GM12874 (cell line): ENCODE measurements around the gene CTSC.
A peak's percentile ranks its signal among the peaks of the same experiment; 100 is the strongest.

Experiments
- TF ChIP-seq, protein P1 (sequence below): IDR thresholded peaks from 2 replicates; pipeline ENCODE4 v1.5.1; 2011; ENCODE audit warnings: low read depth, mild to moderate bottlenecking, control low read depth, low read length, moderate library complexity; ENCODE audit not compliant: insufficient read depth

CTSC gene

GRCh38 chr11:88281317-88281712 is 56.2 kb downstream of the CTSC start:
- TF ChIP-seq, protein P1, sequence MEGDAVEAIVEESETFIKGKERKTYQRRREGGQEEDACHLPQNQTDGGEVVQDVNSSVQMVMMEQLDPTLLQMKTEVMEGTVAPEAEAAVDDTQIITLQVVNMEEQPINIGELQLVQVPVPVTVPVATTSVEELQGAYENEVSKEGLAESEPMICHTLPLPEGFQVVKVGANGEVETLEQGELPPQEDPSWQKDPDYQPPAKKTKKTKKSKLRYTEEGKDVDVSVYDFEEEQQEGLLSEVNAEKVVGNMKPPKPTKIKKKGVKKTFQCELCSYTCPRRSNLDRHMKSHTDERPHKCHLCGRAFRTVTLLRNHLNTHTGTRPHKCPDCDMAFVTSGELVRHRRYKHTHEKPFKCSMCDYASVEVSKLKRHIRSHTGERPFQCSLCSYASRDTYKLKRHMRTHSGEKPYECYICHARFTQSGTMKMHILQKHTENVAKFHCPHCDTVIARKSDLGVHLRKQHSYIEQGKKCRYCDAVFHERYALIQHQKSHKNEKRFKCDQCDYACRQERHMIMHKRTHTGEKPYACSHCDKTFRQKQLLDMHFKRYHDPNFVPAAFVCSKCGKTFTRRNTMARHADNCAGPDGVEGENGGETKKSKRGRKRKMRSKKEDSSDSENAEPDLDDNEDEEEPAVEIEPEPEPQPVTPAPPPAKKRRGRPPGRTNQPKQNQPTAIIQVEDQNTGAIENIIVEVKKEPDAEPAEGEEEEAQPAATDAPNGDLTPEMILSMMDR = 0 out of 2 replicates have a peak, but pooled peaks have one; percentile 8

DNA sequence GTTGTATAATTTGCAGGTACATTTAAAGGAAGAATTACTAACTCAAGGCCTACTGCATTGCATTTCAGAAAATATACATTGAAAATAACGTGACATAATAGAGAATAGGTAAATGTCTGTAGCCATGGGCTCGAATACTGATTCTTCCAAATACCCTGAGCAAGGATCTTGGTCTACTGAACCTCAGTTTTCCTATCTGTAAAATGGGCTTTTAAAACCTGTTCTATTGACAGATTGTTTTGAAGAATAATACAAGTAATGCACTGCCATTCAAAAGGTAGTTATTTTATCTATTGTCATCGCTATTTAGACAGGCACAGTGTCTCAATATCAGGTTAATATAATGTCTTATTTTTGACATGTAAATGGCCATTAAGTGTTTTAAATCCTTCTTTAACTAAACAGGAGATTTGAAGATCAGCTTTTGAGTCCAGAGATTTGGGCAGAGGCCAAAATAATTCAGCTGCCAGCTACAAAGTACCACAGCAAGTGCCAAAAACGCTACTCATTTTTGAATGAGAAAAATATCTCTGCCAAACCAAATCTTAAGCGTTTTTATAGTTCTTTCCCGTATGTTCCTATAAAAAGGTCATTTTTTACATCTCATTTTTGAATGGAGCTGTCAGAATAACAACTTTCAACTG is 56.7 kb downstream of the CTSC start:
- TF ChIP-seq, protein P1 = no peak

GRCh38 chr11:88277349-88277915 is 60.1 kb downstream of the CTSC start:
- TF ChIP-seq, protein P1 = no peak

GRCh38 chr11:88275636-88276035 is 61.9 kb downstream of the CTSC start:
- TF ChIP-seq, protein P1 = no peak

- TF ChIP-seq, protein P1 = no peak
Observed at GRCh38 chr11:88266919-88267318, 70.6 kb downstream of the CTSC start.

DNA sequence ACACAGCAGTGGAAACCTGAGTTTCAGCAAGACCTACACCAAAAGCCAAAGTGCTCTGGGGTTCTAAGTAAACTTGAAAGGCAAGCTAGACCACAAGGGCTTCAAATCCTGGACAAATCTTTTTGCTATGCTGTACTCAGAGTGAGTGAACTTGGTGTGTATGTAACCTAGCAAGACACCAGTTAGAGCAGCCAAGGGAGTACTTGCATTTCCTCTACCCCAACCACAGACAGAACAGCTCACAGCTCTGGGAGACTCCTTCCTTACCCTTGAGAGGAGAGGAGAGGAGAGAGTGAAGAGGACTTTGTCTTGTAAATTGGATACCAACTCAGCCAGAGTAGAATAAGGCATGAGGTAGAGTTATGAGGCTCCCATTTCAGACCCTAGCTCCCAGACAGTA is 71.4 kb downstream of the CTSC start:
- TF ChIP-seq, protein P1 = no peak

GRCh38 chr11:88259431-88259830 is 78.1 kb downstream of the CTSC start:
- TF ChIP-seq, protein P1 = no peak
